ENCODE data around the gene TLX1.

The TLX1 gene

DNA sequence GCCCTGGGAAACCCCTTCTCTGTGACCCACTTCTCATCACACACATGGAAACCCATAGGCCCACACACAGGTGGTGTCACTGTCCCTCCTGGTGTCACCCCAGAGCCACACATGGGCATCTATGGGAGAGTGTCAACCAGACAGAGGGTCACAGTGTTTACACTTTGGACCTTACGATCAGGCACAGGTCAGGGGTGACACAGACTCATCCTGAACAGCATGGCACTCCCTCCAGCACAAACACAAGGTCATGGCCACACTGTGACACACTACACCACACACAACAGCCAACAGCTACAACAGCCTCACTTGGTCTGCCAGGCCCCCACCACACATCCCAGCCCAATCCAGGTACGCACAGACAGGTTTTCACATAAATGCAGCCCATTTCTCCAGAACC is 6.2 kb downstream of the TLX1 start:
- Histone ChIP-seq H3K27me3 (replicated peaks) (peaks cover 99% of the 10 kb centered on the region), H3K36me3 (replicated peaks) (no peaks in the 10 kb centered on the region), H3K4me3 (ENCODE audit: low read depth, low read length) (no peak overlapping the region), H3K27ac (no peak overlapping the region)
- in situ Hi-C loops (cut with HindIII; ENCODE audit: low pct_ligation_motif_present, low sequenced_read_pairs), result no loop called here
- DNase-seq, result no peak
- TF ChIP-seq, protein P1, sequence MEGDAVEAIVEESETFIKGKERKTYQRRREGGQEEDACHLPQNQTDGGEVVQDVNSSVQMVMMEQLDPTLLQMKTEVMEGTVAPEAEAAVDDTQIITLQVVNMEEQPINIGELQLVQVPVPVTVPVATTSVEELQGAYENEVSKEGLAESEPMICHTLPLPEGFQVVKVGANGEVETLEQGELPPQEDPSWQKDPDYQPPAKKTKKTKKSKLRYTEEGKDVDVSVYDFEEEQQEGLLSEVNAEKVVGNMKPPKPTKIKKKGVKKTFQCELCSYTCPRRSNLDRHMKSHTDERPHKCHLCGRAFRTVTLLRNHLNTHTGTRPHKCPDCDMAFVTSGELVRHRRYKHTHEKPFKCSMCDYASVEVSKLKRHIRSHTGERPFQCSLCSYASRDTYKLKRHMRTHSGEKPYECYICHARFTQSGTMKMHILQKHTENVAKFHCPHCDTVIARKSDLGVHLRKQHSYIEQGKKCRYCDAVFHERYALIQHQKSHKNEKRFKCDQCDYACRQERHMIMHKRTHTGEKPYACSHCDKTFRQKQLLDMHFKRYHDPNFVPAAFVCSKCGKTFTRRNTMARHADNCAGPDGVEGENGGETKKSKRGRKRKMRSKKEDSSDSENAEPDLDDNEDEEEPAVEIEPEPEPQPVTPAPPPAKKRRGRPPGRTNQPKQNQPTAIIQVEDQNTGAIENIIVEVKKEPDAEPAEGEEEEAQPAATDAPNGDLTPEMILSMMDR (IDR thresholded peaks at IDR 0.05; ENCODE audit: low read depth, low read length, missing control alignments), result no peak

DNA sequence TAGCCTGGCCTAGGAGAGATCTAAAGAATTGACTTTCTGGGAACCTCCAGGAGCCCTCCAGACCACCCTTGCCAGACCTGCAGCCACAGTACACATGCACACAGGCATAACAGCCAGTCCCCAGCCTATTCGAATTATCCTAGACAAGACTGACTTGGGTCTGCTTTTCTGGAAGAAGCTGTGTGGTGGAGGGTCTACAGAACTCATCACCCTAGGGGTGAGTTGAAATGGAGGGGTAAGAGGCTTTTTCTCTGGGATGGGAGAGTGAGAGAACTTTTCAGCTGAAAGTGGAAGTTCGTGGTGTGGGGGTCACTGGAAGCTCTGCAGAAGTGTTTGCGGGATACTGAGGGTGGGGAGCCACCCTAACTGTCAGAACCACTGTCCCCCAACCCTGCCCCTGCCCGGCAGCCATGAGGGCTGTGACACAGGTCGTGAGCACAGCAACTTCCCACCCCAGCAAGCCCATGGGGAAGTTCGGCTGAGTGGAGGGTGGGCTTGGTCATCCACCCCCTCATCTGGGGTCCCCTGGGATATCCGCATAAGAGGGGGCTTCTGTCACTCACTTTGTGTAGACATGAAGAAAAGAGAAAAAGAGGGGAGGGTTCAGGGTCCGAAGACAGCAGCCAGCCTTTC is 7.8 kb downstream of the TLX1 start:
- Histone ChIP-seq H3K4me3 (ENCODE audit: low read depth, low read length) (no peak overlapping the region), H3K36me3 (replicated peaks) (no peaks in the 10 kb centered on the region), H3K27me3 (replicated peaks) (peaks cover 97% of the 10 kb centered on the region), H3K27ac (no peak overlapping the region)
- TF ChIP-seq, protein P1 (IDR thresholded peaks at IDR 0.05; ENCODE audit: low read depth, low read length, missing control alignments), result no peak
- DNase-seq, result no peak
- in situ Hi-C loops (cut with HindIII; ENCODE audit: low pct_ligation_motif_present, low sequenced_read_pairs), result no loop called here

DNA sequence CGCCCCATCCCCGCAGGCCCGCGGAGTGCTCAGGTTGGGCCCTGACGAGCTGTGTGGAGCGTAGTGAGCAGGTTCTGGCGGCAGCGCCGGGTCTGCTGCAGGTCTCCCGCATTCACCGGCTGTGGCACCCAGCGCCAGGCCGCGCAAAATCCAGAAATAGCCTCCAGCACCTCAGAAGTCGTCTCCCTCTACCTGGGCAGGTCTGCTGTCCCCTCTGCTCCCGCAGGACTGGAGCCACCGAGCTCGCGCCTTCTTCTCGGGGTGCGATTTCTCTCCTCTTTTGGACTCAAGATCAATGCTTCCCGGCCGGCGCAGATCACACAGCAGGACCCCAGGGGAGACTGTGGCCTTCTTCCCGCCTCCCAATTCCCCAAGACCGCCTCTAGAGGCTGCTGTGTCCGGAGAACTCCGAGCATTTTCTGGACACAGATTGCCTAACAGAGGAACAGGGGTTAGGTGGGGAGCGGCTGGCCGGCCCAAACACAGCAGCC is 8.4 kb downstream of the TLX1 start:
- Histone ChIP-seq H3K36me3 (replicated peaks) (no peaks in the 10 kb centered on the region), H3K27me3 (replicated peaks) (peaks cover 97% of the 10 kb centered on the region), H3K4me3 (ENCODE audit: low read depth, low read length) (no peak overlapping the region), H3K27ac (no peak overlapping the region)
- DNase-seq, result no peak
- in situ Hi-C loops (cut with HindIII; ENCODE audit: low pct_ligation_motif_present, low sequenced_read_pairs), result no loop called here
- TF ChIP-seq, protein P1 (IDR thresholded peaks at IDR 0.05; ENCODE audit: low read depth, low read length, missing control alignments), result peak; percentile 57

DNA sequence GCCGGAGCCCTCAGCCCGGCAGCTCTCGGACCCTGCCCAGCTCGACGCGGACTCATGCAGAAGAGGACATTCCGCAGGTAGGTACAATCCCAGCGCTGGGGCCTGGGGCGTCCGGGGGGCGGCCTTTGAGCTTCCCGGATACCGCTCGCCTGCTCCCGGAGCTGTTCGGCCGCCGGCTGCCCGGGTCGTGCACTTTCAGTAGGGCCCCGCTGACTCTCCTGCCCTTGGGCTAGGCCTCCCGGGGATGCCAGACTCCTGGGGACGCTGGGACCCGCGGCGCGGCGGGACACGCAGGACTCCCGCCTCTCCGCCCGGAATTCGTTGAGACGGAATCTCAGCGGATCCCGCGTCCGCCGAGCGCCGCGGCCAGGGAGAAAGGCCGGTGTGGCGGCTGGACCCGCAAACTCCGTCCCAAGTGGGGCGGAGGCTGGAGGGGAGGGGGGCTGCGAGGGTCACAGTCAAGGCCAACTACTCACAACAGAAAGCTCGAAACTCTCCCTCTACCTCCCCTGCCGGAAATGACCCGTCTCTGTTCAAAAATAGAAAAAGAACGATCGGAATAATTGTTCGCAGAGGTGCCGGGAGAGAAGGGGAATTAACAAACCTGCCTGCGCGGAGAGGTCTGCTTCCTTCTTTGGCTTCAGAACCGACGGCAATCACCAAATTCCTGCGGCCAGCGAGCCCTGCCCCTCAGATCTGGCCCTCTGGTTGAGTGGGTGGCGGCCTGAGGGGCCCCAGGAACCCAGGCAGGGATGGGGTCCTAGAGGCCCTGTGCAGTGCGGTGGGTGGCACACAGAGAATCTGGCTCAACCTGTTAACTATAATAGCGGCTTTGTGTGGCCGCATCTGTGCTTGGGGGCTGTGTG is 9.2 kb downstream of the TLX1 start:
- H3K36me3 ChIP-seq (replicated peaks), result no peaks in the 10 kb centered on the region
- no peak overlapping the region for H3K27ac ChIP-seq
- DNase-seq, result no peak
- in situ Hi-C loops (cut with HindIII; ENCODE audit: low pct_ligation_motif_present, low sequenced_read_pairs), result no loop called here
- peaks cover 97% of the 10 kb centered on the region for H3K27me3 ChIP-seq (replicated peaks)
- H3K4me3 ChIP-seq (ENCODE audit: low read depth, low read length), result no peak overlapping the region
- TF ChIP-seq, protein P1 (IDR thresholded peaks at IDR 0.05; ENCODE audit: low read depth, low read length, missing control alignments), result no peak

DNA sequence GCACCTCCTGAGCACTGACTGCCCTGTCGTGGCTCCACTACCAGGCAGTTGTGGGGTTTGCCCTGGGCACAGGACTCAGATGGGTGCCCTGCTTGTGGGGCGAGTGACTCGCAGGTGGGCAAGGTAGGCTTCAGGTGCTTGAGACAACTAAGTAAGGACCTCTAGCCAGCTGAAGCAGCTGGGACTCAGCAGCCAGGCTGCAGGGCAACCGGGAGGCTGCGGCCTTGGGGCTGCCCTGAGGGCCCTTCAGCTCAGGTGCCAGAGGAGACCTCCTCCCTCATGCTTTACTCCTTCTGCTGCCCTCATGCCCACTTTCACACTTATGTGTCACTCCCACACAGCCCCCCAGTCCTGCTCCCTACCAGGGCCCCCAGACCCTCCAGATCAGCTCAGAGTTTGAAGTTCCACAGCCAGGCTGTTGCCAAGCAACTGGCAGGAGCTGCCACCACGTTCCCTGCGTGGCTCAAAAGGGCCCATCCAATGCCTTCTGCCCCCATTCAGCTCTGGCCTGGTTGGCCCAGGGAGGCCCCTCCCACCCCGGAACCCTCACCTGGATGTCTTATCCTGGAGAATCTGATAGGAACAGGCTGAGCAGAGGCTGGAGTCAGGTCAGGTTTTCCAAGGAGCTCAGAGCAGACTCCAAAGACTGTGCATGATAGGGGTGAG is 10.0 kb downstream of the TLX1 start:
- DNase-seq, result no peak
- H3K27me3 ChIP-seq (replicated peaks), result peaks cover 97% of the 10 kb centered on the region
- H3K36me3 ChIP-seq (replicated peaks), result no peaks in the 10 kb centered on the region
- no peak overlapping the region for H3K27ac ChIP-seq
- no peak overlapping the region for H3K4me3 ChIP-seq (ENCODE audit: low read depth, low read length)
- in situ Hi-C loops (cut with HindIII; ENCODE audit: low pct_ligation_motif_present, low sequenced_read_pairs), result no loop called here
- TF ChIP-seq, protein P1 (IDR thresholded peaks at IDR 0.05; ENCODE audit: low read depth, low read length, missing control alignments), result no peak
